A549 (cell line): ENCODE results near the gene ZNF805. TPM values are rescaled to one million over a fixed set of nuclear protein-coding genes. Genes with fewer than 3 reads are reported as not detected.

Experiments used
- ATAC-seq, 2 experiments: fragments of 200-7000 bp in 1 of 2; fragments of >200 bp in 1 of 2; cut with Nextera tagmentation in 1 of 2; cut with Tn5 transposase in 1 of 2; 3 replicates each; pipeline versions ENCODE4 v1.8.0 to v1.9.1; 2018 to 2020; ENCODE audit warnings: mild to moderate bottlenecking in 1 of 2, moderate library complexity in 1 of 2
- CTCF ChIA-PET: fragments of 300-600 bp; sonication (Branson Sonifier 250); formaldehyde crosslinking; extraction: SDS; loops from one replicate; lab custom pipeline; 2021; ENCODE audit warnings: antibody characterized with exemption, inconsistent platforms; lab: Yijun Ruan, JAX
- POLR2A ChIA-PET: fragments of 350-600 bp; formaldehyde crosslinking; extraction: SDS; loops from one replicate; lab custom pipeline; 2021; ENCODE audit warnings: antibody characterized with exemption, inconsistent platforms; lab: Yijun Ruan, JAX
- DNase-seq, 2 experiments: peaks; one replicate each; pipeline versions ENCODE4 v3.0.0 to v3.0.0-alpha.2; 2011 to 2016; ENCODE audit warnings: low read depth in 1 of 2, low spot score in 1 of 2
- FAIRE-seq: peaks from 2 replicates; lab custom pipeline; 2011; peaks lifted over from hg19 to GRCh38; lab: Jason Lieb, UNC
- H3K27ac ChIP-seq, 2 experiments: fragments of >200 bp; sonication (Bioruptor Twin); formaldehyde crosslinking; 3 replicates each; pipeline ENCODE4 v1.5.1; 2016 to 2017
- H3K4me1 ChIP-seq: fragments of >200 bp; sonication (Bioruptor Twin); formaldehyde crosslinking; 3 replicates; pipeline ENCODE4 v1.6.1; 2016
- H3K4me2 ChIP-seq: fragments of >200 bp; sonication (Bioruptor Twin); formaldehyde crosslinking; 3 replicates; pipeline ENCODE4 v1.6.1; 2016
- H3K4me3 ChIP-seq: fragments of >200 bp; sonication (Bioruptor Twin); formaldehyde crosslinking; 3 replicates; pipeline ENCODE4 v1.5.1; 2016
- H3K9me3 ChIP-seq: fragments of >200 bp; sonication (Bioruptor Twin); formaldehyde crosslinking; 3 replicates; pipeline ENCODE4 v1.6.1; 2016
- ATOH8 ChIP-seq: fragments of 250-450 bp; sonication (Bioruptor Pico); IDR thresholded peaks from 2 replicates; pipeline ENCODE4 v1.5.0; 2020; ENCODE audit warnings: low read depth, mild to moderate bottlenecking, moderate library complexity
- CBX2 ChIP-seq: fragments of 200-600 bp; sonication (generic); IDR thresholded peaks from 2 replicates; pipeline ENCODE4 v1.6.1; 2016; ENCODE audit warnings: low read depth, mild to moderate bottlenecking, borderline replicate concordance
- CBX8 ChIP-seq: fragments of 200-600 bp; sonication (generic); IDR thresholded peaks from 2 replicates; pipeline ENCODE4 v1.6.1; 2016
- CEBPB ChIP-seq, 2 experiments: fragments of >200 bp in 1 of 2; sonication (Bioruptor Twin) in 1 of 2; formaldehyde crosslinking in 1 of 2; IDR thresholded peaks; 2 replicates each; pipeline ENCODE4 v1.6.1; 2012 to 2016
- CHD4 ChIP-seq: fragments of 200-600 bp; sonication (generic); IDR thresholded peaks from 2 replicates; pipeline ENCODE4 v1.6.1; 2016; ENCODE audit warnings: antibody characterized with exemption, mild to moderate bottlenecking, borderline replicate concordance
- E2F6 ChIP-seq: IDR thresholded peaks from 2 replicates; pipeline ENCODE4 v1.6.1; 2012; ENCODE audit warnings: low read depth, borderline replicate concordance
- EHF ChIP-seq: fragments of 250-450 bp; sonication (Bioruptor Pico); IDR thresholded peaks from 2 replicates; pipeline ENCODE4 v1.5.0; 2020; ENCODE audit warnings: mild to moderate bottlenecking
- EHMT2 ChIP-seq: fragments of 200-600 bp; sonication (generic); IDR thresholded peaks from 2 replicates; pipeline ENCODE4 v1.6.1; 2016; ENCODE audit warnings: antibody characterized with exemption, low read depth, mild to moderate bottlenecking, moderate library complexity
- FOXS1 ChIP-seq: fragments of 250-450 bp; sonication (Bioruptor Pico); IDR thresholded peaks from 2 replicates; pipeline ENCODE4 v1.5.0; 2020; ENCODE audit warnings: mild to moderate bottlenecking, moderate library complexity
- HEYL ChIP-seq: fragments of 250-450 bp; sonication (Bioruptor Pico); IDR thresholded peaks from 2 replicates; pipeline ENCODE4 v1.8.0; 2021; ENCODE audit warnings: mild to moderate bottlenecking, moderate library complexity
- HOXA7 ChIP-seq: fragments of 250-450 bp; sonication (Bioruptor Pico); IDR thresholded peaks from 2 replicates; pipeline ENCODE4 v1.5.0; 2020; ENCODE audit warnings: mild to moderate bottlenecking, moderate library complexity
- HOXB5 ChIP-seq: fragments of 250-450 bp; sonication (Bioruptor Pico); IDR thresholded peaks from 2 replicates; pipeline ENCODE4 v1.5.0; 2020; ENCODE audit warnings: mild to moderate bottlenecking, moderate library complexity
- JUN ChIP-seq, 2 experiments: fragments of >200 bp; sonication (Bioruptor Twin); formaldehyde crosslinking; IDR thresholded peaks; 2 replicates in 1 of 2; 3 replicates in 1 of 2; pipeline ENCODE4 v1.6.1; 2016 to 2017
- JUNB ChIP-seq: fragments of >200 bp; sonication (Bioruptor Twin); formaldehyde crosslinking; IDR thresholded peaks from 2 replicates; pipeline ENCODE4 v1.6.1; 2016
- KDM1A ChIP-seq: fragments of 200-600 bp; sonication (generic); IDR thresholded peaks from 2 replicates; pipeline ENCODE4 v1.6.1; 2016; ENCODE audit warnings: low read depth, mild to moderate bottlenecking
- KDM5A ChIP-seq: fragments of 200-600 bp; sonication (generic); IDR thresholded peaks from 2 replicates; pipeline ENCODE4 v1.6.1; 2016; ENCODE audit warnings: antibody characterized with exemption, mild to moderate bottlenecking
- MAFK ChIP-seq: fragments of 450-650 bp; IDR thresholded peaks from 2 replicates; pipeline ENCODE4 v1.6.1; 2014; ENCODE audit not compliant: partially characterized antibody
- MAX ChIP-seq: IDR thresholded peaks from 2 replicates; pipeline ENCODE4 v1.6.1; 2012
- MYC ChIP-seq: IDR thresholded peaks from 2 replicates; pipeline ENCODE4 v1.6.1; 2012; ENCODE audit warnings: mild to moderate bottlenecking, inconsistent platforms, low read length, improper control_type of control experiment, borderline replicate concordance
- NFE2L2 ChIP-seq: fragments of 150-350 bp; conservative IDR thresholded peaks from 2 replicates; pipeline ENCODE4 v1.6.1; 2014; ENCODE audit warnings: low read length
- NPAS2 ChIP-seq: fragments of 250-450 bp; sonication (Bioruptor Pico); IDR thresholded peaks from 2 replicates; pipeline ENCODE4 v1.8.0; 2022; ENCODE audit warnings: mild to moderate bottlenecking, moderate library complexity, borderline replicate concordance
- NR3C1 ChIP-seq: fragments of >200 bp; sonication (Bioruptor Twin); formaldehyde crosslinking; IDR thresholded peaks from 3 replicates; pipeline ENCODE4 v1.6.1; 2017
- PBX3 ChIP-seq: IDR thresholded peaks from 2 replicates; pipeline ENCODE4 v1.6.1; 2012
- POLR2A ChIP-seq: IDR thresholded peaks from 2 replicates; pipeline ENCODE4 v1.6.1; 2012; ENCODE audit warnings: mild to moderate bottlenecking, low read length
- RAD21 ChIP-seq, 2 experiments: fragments of >200 bp in 1 of 2; sonication (Bioruptor Twin) in 1 of 2; formaldehyde crosslinking in 1 of 2; IDR thresholded peaks in 1 of 2; conservative IDR thresholded peaks in 1 of 2; 2 replicates in 1 of 2; 3 replicates in 1 of 2; pipeline ENCODE4 v1.6.1; 2012 to 2018; ENCODE audit warnings: inconsistent platforms in 1 of 2
- SMC3 ChIP-seq: fragments of >200 bp; sonication (Bioruptor Twin); formaldehyde crosslinking; IDR thresholded peaks from 3 replicates; pipeline ENCODE4 v1.6.1; 2018; ENCODE audit warnings: inconsistent platforms
- TP53 ChIP-seq: fragments of 250-450 bp; sonication (Bioruptor Pico); IDR thresholded peaks from 2 replicates; pipeline ENCODE4 v1.5.0; 2021; ENCODE audit warnings: mild to moderate bottlenecking, moderate library complexity
- ZFP36 ChIP-seq: fragments of 450-650 bp; IDR thresholded peaks from 2 replicates; pipeline ENCODE4 v1.6.1; 2014; ENCODE audit warnings: borderline replicate concordance; ENCODE audit not compliant: partially characterized antibody
- ZNF302 ChIP-seq: fragments of 250-450 bp; sonication (Bioruptor Pico); IDR thresholded peaks from 2 replicates; pipeline ENCODE4 v1.9.0; 2021; ENCODE audit warnings: inconsistent platforms, mild to moderate bottlenecking, moderate library complexity
- ZSCAN20 ChIP-seq: fragments of 250-450 bp; sonication (Bioruptor Pico); IDR thresholded peaks from 2 replicates; pipeline ENCODE4 v1.8.0; 2022; ENCODE audit warnings: mild to moderate bottlenecking, moderate library complexity
- WGBS: methylation state at CpG from one replicate; pipeline ENCODE4 v1.1.6; 2017; ENCODE audit errors: missing lambda C conversion rate; 5-methylcytosine and 5-hydroxymethylcytosine counted together
- polyA plus RNA-seq, 4 experiments: library from polyadenylated mRNA; depleted of rRNA in 3 of 4; stranded (reverse); fragments of >200 nt; fragmentation: RNase III in 1 of 4; extraction: RNeasy Plus Mini Kit Qiagen cat#74134 plus additional on column Dnase treatment in 1 of 4; gene quantifications; 2 replicates in 3 of 4; 3 replicates in 1 of 4; pipeline ENCODE4 v1.2.3, GENCODE V29; 2011 to 2017

Gene ZNF805
- polyA plus RNA-seq, 2 of the 4 experiments (the other 2 are of a cell fraction): 1.5 to 5.6 TPM

GRCh38 chr19:57242821-57243220, 2.4 kb downstream of the ZNF805 start:
- H3K4me1 ChIP-seq: 0 out of 3 replicates have a peak, but pooled peaks cover 8% of the 10 kb centered on the region
- CTCF ChIA-PET: interaction anchor here (0.6 kb wide), 1 partner anchor 13 kb away, joined by 3 read pairs; no protein-coding TSS in a partner anchor
- FAIRE-seq: no peak
- no peak overlapping the region for H3K27ac ChIP-seq
- POLR2A ChIA-PET: no interaction called here
- DNase-seq: no peak
- no peak for TF ChIP-seq NPAS2 (CRISPR knock-in tag)
- no peak for TF ChIP-seq POLR2A
- no peak for TF ChIP-seq CHD4
- TF ChIP-seq RAD21 (conservative IDR thresholded peaks at IDR 0.05 in 1 of 2, IDR thresholded peaks at IDR 0.05 in 1 of 2): no peak
- TF ChIP-seq ZNF302: no peak
- TF ChIP-seq HOXA7 (CRISPR knock-in tag): no peak
- TF ChIP-seq ZSCAN20: no peak
- no peak for TF ChIP-seq EHMT2
- no peak for TF ChIP-seq HEYL (CRISPR knock-in tag)
- TF ChIP-seq TP53 (CRISPR knock-in tag): no peak
- no peak for TF ChIP-seq MAFK
- no peak for TF ChIP-seq ZFP36
- no peak for TF ChIP-seq JUN (IDR thresholded peaks at IDR 0.05)
- TF ChIP-seq EHF (CRISPR knock-in tag): no peak
- H3K4me2 ChIP-seq: no peak overlapping the region
- WGBS: 91% methylated on average over 5 of the region's 5 CpGs
- ATAC-seq: no peak
- no peak overlapping the region for H3K4me3 ChIP-seq
- H3K9me3 ChIP-seq: peaks cover 50% of the 10 kb centered on the region

- 83% methylated on average over 5 of the region's 5 CpGs for WGBS
- ATAC-seq: no peak
- FAIRE-seq: no peak
- H3K9me3 ChIP-seq: peaks cover 48% of the 10 kb centered on the region
- POLR2A ChIA-PET: no interaction called here
- H3K4me3 ChIP-seq: no peak overlapping the region
- no peak overlapping the region for H3K4me2 ChIP-seq
- H3K4me1 ChIP-seq: 0 out of 3 replicates have a peak, but pooled peaks cover 8% of the 10 kb centered on the region
- CTCF ChIA-PET: interaction anchor here (0.8 to 1.6 kb wide), 2 partner anchors 16 to 43 kb away, joined by 3 read pairs; no protein-coding TSS in a partner anchor
- no peak overlapping the region for H3K27ac ChIP-seq
- TF ChIP-seq RAD21 (conservative IDR thresholded peaks at IDR 0.05 in 1 of 2, IDR thresholded peaks at IDR 0.05 in 1 of 2) (no peak), JUNB (no peak), CEBPB (IDR thresholded peaks at IDR 0.05) (no peak), CBX8 (no peak), KDM1A (no peak), NFE2L2 (no peak), JUN (IDR thresholded peaks at IDR 0.05) (no peak), MYC (no peak), NR3C1 (no peak)
- TF ChIP-seq, all 56 proteins: peak for 0
- DNase-seq: no peak
Observed at GRCh38 chr19:57244513-57244912, 4.1 kb downstream of the ZNF805 start.

GRCh38 chr19:57245066-57245465, 4.6 kb downstream of the ZNF805 start:
- no peak overlapping the region for H3K4me3 ChIP-seq
- WGBS: 94% methylated on average over 5 of the region's 5 CpGs
- ATAC-seq (no peak), FAIRE-seq (no peak), DNase-seq (no peak)
- peaks cover 45% of the 10 kb centered on the region for H3K9me3 ChIP-seq
- ChIA-PET CTCF (interaction anchor here (1.6 kb wide), 1 partner anchor 44 kb away, joined by 3 read pairs; no protein-coding TSS in a partner anchor), POLR2A (no interaction called here)
- H3K27ac ChIP-seq: no peak overlapping the region
- TF ChIP-seq CBX2 (no peak), POLR2A (no peak), E2F6 (no peak), PBX3 (no peak), MAFK (no peak), RAD21 (conservative IDR thresholded peaks at IDR 0.05 in 1 of 2, IDR thresholded peaks at IDR 0.05 in 1 of 2) (no peak), ZFP36 (no peak), SMC3 (no peak), ATOH8 (CRISPR knock-in tag) (no peak), EHMT2 (no peak), KDM5A (no peak), HOXB5 (CRISPR knock-in tag) (no peak), MAX (no peak), JUNB (no peak), FOXS1 (no peak), HEYL (CRISPR knock-in tag) (no peak), MYC (no peak)
- TF ChIP-seq, all 56 proteins: peak for 0
- Histone ChIP-seq H3K4me2 (no peak overlapping the region), H3K4me1 (0 out of 3 replicates have a peak, but pooled peaks cover 8% of the 10 kb centered on the region)
